Dendritic cell treated with granulocyte-macrophage colony-stimulating factor and Interleukin-4, amounts not matched to agents 40 ng/mL and 50 ng/mL, for 4 days (primary cell): ENCODE results near the gene LMF1.

Experiments
- H3K27ac Mint-ChIP-seq: one replicate; pipeline ENCODE4 v1.8.0; 2022; ENCODE audit warnings: mild to moderate bottlenecking, mixed read lengths
- H3K27me3 Mint-ChIP-seq: one replicate; pipeline ENCODE4 v1.8.0; 2022; ENCODE audit warnings: mild to moderate bottlenecking, mixed read lengths
- H3K36me3 Mint-ChIP-seq: one replicate; pipeline ENCODE4 v1.8.0; 2022; ENCODE audit warnings: low read depth, mixed read lengths
- H3K4me1 Mint-ChIP-seq: one replicate; pipeline ENCODE4 v1.8.0; 2022; ENCODE audit warnings: low read depth, mixed read lengths
- H3K4me3 Mint-ChIP-seq: one replicate; pipeline ENCODE4 v1.8.0; 2022; ENCODE audit warnings: mild to moderate bottlenecking, moderate library complexity, mixed read lengths
- H3K9me3 Mint-ChIP-seq: one replicate; pipeline ENCODE4 v1.8.0; 2022; ENCODE audit warnings: mixed read lengths
- intact Hi-C: fragments of 100-400 bp; cut with micrococcal nuclease; formaldehyde crosslinking; loops from one replicate; pipeline ENCODE4 v1.15.0; 2022

The LMF1 gene

DNA sequence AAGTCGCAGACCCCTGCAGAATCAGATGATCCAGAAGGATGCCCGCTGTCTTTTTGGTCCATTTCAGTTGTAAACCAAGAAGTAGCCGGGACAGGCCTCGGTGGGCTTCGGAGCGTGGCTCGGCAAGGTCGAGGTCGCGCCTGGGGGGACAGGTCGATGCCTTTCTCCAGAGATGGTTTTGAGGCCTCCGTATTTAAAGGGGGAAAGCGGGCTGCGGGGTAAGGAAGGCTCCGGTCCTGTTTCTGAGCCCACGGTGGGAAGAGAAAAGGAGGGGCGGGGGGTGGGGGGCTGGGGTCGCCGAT lies 162.7 kb downstream of the LMF1 start:
- intact Hi-C loops: no loop called here
- no peaks in the 10 kb centered on the region for H3K9me3 Mint-ChIP-seq

DNA sequence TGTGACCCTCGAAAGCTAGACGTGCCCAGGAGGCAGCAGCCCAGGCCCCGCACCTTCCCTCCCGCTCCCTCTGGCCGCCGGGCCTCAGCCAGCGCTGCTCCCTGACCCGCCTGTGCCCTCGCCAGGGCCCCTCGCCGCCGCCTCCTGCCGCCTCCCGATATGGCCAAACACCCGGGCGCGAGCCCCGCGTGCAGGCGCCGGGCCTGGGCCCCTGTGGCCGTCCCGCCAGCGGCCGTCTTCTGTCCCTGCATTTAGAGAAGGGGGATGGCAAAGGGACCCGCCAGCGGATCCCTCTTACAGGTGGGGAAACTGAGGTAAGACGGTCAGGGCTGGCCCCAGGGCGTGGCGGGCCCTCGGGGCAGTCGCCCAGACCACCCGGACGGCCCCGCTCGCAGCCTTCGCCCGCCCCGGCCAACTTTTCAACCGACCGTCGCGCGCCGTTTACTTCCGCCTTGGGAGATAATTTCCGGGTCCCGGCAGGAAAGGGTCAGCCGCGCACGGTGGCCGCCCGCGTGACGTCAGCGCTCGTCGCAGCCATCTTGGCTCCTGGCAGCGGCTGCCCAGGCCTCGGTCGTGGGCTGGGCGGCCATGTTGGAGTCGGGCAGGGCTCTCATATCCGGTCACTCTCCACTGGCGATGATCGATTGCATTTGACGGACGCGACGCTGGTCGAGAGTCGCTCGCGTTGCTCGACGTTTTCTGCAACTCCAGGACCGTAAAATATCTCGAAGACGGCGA lies 163.3 kb downstream of the LMF1 start:
- peaks cover 6% of the 10 kb centered on the region for H3K36me3 Mint-ChIP-seq
- H3K27me3 Mint-ChIP-seq: peaks cover 38% of the 10 kb centered on the region
- no peaks in the 10 kb centered on the region for H3K9me3 Mint-ChIP-seq
- intact Hi-C loops: no loop called here
- H3K4me1 Mint-ChIP-seq: peaks cover 22% of the 10 kb centered on the region
- H3K27ac Mint-ChIP-seq: peak overlapping the region; percentile 86
- H3K4me3 Mint-ChIP-seq: peak overlapping the region; percentile 92

More for the DNA sequence above, 162.7 kb downstream of the LMF1 start:
- Mint-ChIP-seq H3K27me3 (peaks cover 38% of the 10 kb centered on the region), H3K36me3 (peaks cover 6% of the 10 kb centered on the region), H3K27ac (peak overlapping the region; percentile 86), H3K4me1 (peaks cover 22% of the 10 kb centered on the region), H3K4me3 (peak overlapping the region; percentile 92)

DNA sequence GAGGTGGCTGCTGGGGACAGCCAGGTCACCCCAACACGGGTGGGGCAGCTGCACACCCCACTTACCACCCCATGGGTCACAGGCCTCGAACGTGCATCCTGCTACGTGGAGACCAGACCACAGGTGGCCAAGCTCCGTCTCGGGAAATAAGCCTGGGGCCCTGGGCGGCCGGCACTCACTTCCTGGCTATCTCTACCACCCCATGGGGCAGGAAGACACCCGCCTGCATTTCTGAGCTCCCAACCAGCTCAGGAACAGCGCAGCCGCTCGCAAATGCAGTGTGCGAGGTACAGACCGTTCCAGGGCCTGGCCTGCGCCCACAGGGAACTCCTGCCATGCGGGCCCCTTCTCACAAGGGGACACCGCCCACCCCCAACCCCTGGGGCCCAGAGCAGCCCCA lies 165.3 kb downstream of the LMF1 start:
- no peaks in the 10 kb centered on the region for H3K9me3 Mint-ChIP-seq
- no peak overlapping the region for H3K4me3 Mint-ChIP-seq
- H3K36me3 Mint-ChIP-seq: peaks cover 6% of the 10 kb centered on the region
- H3K27me3 Mint-ChIP-seq: peaks cover 42% of the 10 kb centered on the region
- intact Hi-C loops: no loop called here
- H3K27ac Mint-ChIP-seq: no peak overlapping the region
- peaks cover 22% of the 10 kb centered on the region for H3K4me1 Mint-ChIP-seq

DNA sequence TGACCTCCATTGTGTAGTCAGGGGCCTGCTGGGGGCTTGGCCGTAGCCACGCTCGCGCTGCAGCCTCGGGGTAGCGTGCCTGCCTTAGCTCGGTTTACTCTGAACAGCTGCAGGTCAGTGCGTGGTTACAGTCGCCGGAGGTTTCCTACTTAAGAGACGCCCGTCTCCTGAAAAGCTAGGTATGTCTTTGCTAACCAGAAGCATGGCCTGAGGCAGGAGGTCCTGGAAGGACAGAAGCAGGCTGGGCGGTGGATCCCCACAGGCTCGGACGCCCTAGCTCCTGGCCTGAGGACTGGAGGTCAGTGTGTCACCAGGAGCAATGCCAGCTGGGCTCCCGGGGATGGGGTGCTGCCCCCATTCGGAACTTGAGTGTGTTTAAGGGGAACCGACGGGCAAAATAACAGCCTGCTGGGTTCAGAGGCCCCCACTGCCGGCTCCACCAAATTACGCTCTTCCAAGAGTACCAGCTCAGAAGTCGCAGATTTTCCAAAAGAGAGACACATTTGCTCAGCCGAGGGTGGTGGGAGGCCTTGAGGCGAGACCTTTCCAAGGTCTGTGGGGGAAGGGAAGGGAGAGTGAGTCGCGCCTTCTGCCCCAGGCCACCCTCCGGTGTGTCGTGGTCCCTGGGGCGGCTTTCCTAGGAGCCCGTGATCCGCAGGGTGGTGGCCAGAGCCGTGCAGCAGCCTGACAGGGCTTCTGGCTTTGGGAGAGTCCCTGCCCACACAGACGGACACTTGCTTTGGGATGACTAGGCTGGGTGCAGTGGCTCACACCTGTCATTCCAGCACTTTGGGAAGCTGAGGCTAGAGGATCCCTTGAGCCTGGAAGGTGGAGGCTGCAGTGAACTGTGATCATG lies 166.4 kb downstream of the LMF1 start:
- intact Hi-C loops: no loop called here
- H3K4me3 Mint-ChIP-seq: no peak overlapping the region

DNA sequence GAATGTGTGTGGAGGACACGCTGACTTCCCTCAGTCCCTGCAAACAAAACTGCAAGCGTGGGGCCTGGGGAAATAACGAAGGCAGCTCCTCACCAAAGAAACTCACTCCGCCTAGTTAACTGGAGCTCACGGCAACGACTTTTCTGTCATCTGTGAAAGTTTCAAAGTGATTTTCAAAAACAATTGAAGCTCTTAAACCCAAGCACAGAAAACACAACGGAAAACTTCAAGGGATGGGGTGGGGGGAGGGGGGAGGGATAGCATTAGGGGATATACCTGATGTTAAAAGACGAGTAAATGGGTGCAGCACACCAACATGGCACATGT lies 167.1 kb downstream of the LMF1 start:
- H3K27me3 Mint-ChIP-seq: peaks cover 52% of the 10 kb centered on the region
- no peak overlapping the region for H3K27ac Mint-ChIP-seq
- no peak overlapping the region for H3K4me3 Mint-ChIP-seq
- peaks cover 6% of the 10 kb centered on the region for H3K36me3 Mint-ChIP-seq
- H3K4me1 Mint-ChIP-seq: peaks cover 19% of the 10 kb centered on the region
- intact Hi-C loops: no loop called here
- H3K9me3 Mint-ChIP-seq: no peaks in the 10 kb centered on the region

More for the DNA sequence above, 166.4 kb downstream of the LMF1 start:
- peaks cover 6% of the 10 kb centered on the region for H3K36me3 Mint-ChIP-seq
- no peaks in the 10 kb centered on the region for H3K9me3 Mint-ChIP-seq
- H3K27ac Mint-ChIP-seq: no peak overlapping the region
- peaks cover 45% of the 10 kb centered on the region for H3K27me3 Mint-ChIP-seq
- peaks cover 22% of the 10 kb centered on the region for H3K4me1 Mint-ChIP-seq
